HEK293 (cell line): Measurements from ENCODE around the gene ZNF536.

Experiments used
- CTCF ChIA-PET: fragments of 350-600 bp; formaldehyde crosslinking; extraction: SDS; loops from one replicate; lab custom pipeline; 2021; ENCODE audit warnings: antibody characterized with exemption; lab: Yijun Ruan, JAX
- POLR2A ChIA-PET: fragments of 300-600 bp; formaldehyde crosslinking; extraction: SDS; loops from one replicate; lab custom pipeline; 2020; ENCODE audit warnings: antibody characterized with exemption, inconsistent platforms; lab: Yijun Ruan, JAX
- H3K27ac ChIP-seq: fragments of 200-500 bp; sonication (Bioruptor generic); 2 replicates; pipeline ENCODE4 v1.5.1; 2014; ENCODE audit warnings: low read depth, low read length, control low read depth, inconsistent platforms; ENCODE audit errors: extremely low read depth
- H3K36me3 ChIP-seq, 2 experiments: fragments of 200-500 bp in 1 of 2; sonication (Bioruptor generic) in 1 of 2; 1 replicate in 1 of 2; 2 replicates in 1 of 2; pipeline ENCODE4 v1.5.1; 2014 to 2017; ENCODE audit warnings: inconsistent platforms in 2 of 2, low read length in 2 of 2; ENCODE audit not compliant: control insufficient read depth in 2 of 2, insufficient read depth in 1 of 2
- H3K4me1 ChIP-seq: fragments of 200-500 bp; sonication (Bioruptor generic); 2 replicates; pipeline ENCODE4 v1.5.1; 2014; ENCODE audit warnings: mild to moderate bottlenecking, low read length, inconsistent platforms; ENCODE audit not compliant: control insufficient read depth, insufficient read depth
- H3K4me3 ChIP-seq: 2 replicates; pipeline ENCODE4 v1.5.1; 2011; ENCODE audit warnings: low read depth, mild to moderate bottlenecking, control low read depth, low read length, moderate library complexity
- H3K9me3 ChIP-seq: fragments of 200-500 bp; sonication (Bioruptor generic); 2 replicates; pipeline ENCODE4 v1.5.1; 2014; ENCODE audit warnings: low read depth, low read length, inconsistent platforms; ENCODE audit not compliant: control insufficient read depth, insufficient read depth
- GFI1B ChIP-seq: fragments of 450-650 bp; formaldehyde crosslinking; IDR thresholded peaks from 2 replicates; pipeline ENCODE4 v1.5.1; 2016; ENCODE audit warnings: missing biosample characterization, missing genetic modification characterization
- KLF8 ChIP-seq: fragments of 450-650 bp; formaldehyde crosslinking; IDR thresholded peaks from 2 replicates; pipeline ENCODE4 v1.5.1; 2016; ENCODE audit warnings: missing biosample characterization, missing genetic modification characterization
- PRDM1 ChIP-seq: fragments of 450-650 bp; formaldehyde crosslinking; IDR thresholded peaks from 2 replicates; pipeline ENCODE4; 2016; ENCODE audit warnings: missing biosample characterization, missing genetic modification characterization
- REPIN1 ChIP-seq: fragments of 450-650 bp; formaldehyde crosslinking; IDR thresholded peaks from 2 replicates; pipeline ENCODE4 v1.5.1; 2017; ENCODE audit warnings: missing biosample characterization, missing genetic modification characterization, low read depth
- SCRT1 ChIP-seq: fragments of 450-650 bp; formaldehyde crosslinking; IDR thresholded peaks from 2 replicates; pipeline ENCODE4 v1.5.1; 2016; ENCODE audit warnings: missing biosample characterization, missing genetic modification characterization, borderline replicate concordance
- SCRT2 ChIP-seq: fragments of 450-650 bp; formaldehyde crosslinking; IDR thresholded peaks from 2 replicates; pipeline ENCODE4 v1.5.1; 2016; ENCODE audit warnings: missing biosample characterization, missing genetic modification characterization
- SETDB1 ChIP-seq: IDR thresholded peaks from one replicate; pipeline ENCODE4 v1.6.1; 2017; ENCODE audit warnings: mild to moderate bottlenecking, low read length, moderate library complexity, mixed read lengths; ENCODE audit not compliant: insufficient read length
- TRIM28 ChIP-seq: IDR thresholded peaks from 2 replicates; pipeline ENCODE4 v1.6.1; 2011; ENCODE audit warnings: low read length, control low read depth, borderline replicate concordance
- ZBTB1 ChIP-seq: fragments of 450-650 bp; formaldehyde crosslinking; IDR thresholded peaks from 2 replicates; pipeline ENCODE4 v1.5.1; 2016; ENCODE audit warnings: missing biosample characterization, missing genetic modification characterization
- ZBTB20 ChIP-seq: fragments of 450-650 bp; formaldehyde crosslinking; IDR thresholded peaks from 2 replicates; pipeline ENCODE4 v1.5.1; 2016; ENCODE audit warnings: missing biosample characterization, missing genetic modification characterization
- ZNF121 ChIP-seq: fragments of 450-650 bp; formaldehyde crosslinking; IDR thresholded peaks from 2 replicates; pipeline ENCODE4 v1.5.1; 2016; ENCODE audit warnings: missing biosample characterization, missing genetic modification characterization
- ZNF169 ChIP-seq: fragments of 450-650 bp; formaldehyde crosslinking; IDR thresholded peaks from 2 replicates; pipeline ENCODE4 v1.5.1; 2016; ENCODE audit warnings: missing biosample characterization, missing genetic modification characterization
- ZNF660 ChIP-seq: fragments of 450-650 bp; IDR thresholded peaks from 2 replicates; pipeline ENCODE4 v1.5.1; 2018; ENCODE audit warnings: missing biosample characterization, mild to moderate bottlenecking, missing genetic modification characterization
- ZNF670 ChIP-seq: fragments of 450-650 bp; formaldehyde crosslinking; IDR thresholded peaks from 2 replicates; pipeline ENCODE4 v1.5.1; 2016; ENCODE audit warnings: missing biosample characterization, missing genetic modification characterization, low read depth
- ZXDB ChIP-seq: fragments of 450-650 bp; formaldehyde crosslinking; IDR thresholded peaks from 2 replicates; pipeline ENCODE4 v1.5.1; 2016; ENCODE audit warnings: missing biosample characterization, missing genetic modification characterization
- TF ChIP-seq, protein P1 (sequence below): fragments of 450-650 bp; formaldehyde crosslinking; optimal IDR thresholded peaks from 2 replicates; pipeline ENCODE3; 2016; ENCODE audit warnings: missing biosample characterization, mild to moderate bottlenecking, missing genetic modification characterization
- TF ChIP-seq, protein P2 (sequence below): fragments of 450-650 bp; formaldehyde crosslinking; IDR thresholded peaks from 2 replicates; pipeline ENCODE4 v1.5.1; 2016; ENCODE audit warnings: missing biosample characterization, missing genetic modification characterization, low read depth
- TF ChIP-seq, protein P3 (sequence below): fragments of 450-650 bp; formaldehyde crosslinking; IDR thresholded peaks from 2 replicates; pipeline ENCODE4 v1.5.1; 2017; ENCODE audit warnings: missing biosample characterization, missing genetic modification characterization
- TF ChIP-seq, protein P4 (sequence below): fragments of 450-650 bp; formaldehyde crosslinking; IDR thresholded peaks from 2 replicates; pipeline ENCODE4 v1.5.1; 2016; ENCODE audit warnings: missing biosample characterization, missing genetic modification characterization, low read depth
- TF ChIP-seq, protein P5 (sequence below): fragments of 450-650 bp; formaldehyde crosslinking; IDR thresholded peaks from 2 replicates; pipeline ENCODE4 v1.5.1; 2016; ENCODE audit warnings: missing biosample characterization, missing genetic modification characterization

ZNF536 gene

DNA sequence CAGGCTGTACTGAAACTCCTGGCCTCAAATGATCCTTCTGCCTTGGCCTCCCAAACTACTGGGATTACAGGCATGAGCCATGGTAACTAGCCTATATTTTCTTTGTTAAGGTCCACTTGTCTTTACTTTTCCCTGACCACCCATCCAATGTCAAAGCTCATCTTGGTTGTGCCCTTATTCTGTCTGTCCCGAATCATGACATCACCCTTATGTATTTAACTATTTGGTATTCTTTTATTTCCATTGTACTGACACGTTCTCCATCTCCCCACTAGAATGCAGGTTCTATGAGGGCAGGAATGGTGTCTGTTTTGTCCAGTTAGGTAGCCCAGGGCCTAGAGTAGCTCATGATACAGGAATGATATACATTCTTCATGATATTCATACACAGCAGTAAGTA lies 104.8 kb downstream of the ZNF536 start:
- TF ChIP-seq, protein P1, sequence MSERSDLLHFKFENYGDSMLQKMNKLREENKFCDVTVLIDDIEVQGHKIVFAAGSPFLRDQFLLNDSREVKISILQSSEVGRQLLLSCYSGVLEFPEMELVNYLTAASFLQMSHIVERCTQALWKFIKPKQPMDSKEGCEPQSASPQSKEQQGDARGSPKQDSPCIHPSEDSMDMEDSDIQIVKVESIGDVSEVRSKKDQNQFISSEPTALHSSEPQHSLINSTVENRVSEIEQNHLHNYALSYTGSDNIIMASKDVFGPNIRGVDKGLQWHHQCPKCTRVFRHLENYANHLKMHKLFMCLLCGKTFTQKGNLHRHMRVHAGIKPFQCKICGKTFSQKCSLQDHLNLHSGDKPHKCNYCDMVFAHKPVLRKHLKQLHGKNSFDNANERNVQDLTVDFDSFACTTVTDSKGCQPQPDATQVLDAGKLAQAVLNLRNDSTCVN (tag by site-specific recombination) = no peak
- TF ChIP-seq, protein P2, sequence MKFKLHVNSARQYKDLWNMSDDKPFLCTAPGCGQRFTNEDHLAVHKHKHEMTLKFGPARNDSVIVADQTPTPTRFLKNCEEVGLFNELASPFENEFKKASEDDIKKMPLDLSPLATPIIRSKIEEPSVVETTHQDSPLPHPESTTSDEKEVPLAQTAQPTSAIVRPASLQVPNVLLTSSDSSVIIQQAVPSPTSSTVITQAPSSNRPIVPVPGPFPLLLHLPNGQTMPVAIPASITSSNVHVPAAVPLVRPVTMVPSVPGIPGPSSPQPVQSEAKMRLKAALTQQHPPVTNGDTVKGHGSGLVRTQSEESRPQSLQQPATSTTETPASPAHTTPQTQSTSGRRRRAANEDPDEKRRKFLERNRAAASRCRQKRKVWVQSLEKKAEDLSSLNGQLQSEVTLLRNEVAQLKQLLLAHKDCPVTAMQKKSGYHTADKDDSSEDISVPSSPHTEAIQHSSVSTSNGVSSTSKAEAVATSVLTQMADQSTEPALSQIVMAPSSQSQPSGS (tag by site-specific recombination) = peak; percentile 83
- TF ChIP-seq ZNF121 = peak; percentile 89
- Histone ChIP-seq H3K4me3 (no peak overlapping the region), H3K4me1 (peaks cover 10% of the 10 kb centered on the region), H3K9me3 (peaks cover 7% of the 10 kb centered on the region), H3K27ac (0 out of 2 replicates have a peak overlapping the region, but pooled peaks have one; percentile 9), H3K36me3 (peaks cover 0 to 6% of the 10 kb centered on the region in 2 experiments; a peak in 2 of 3 replicates)
- CTCF ChIA-PET = interaction anchor here (0.9 to 1.0 kb wide), 2 partner anchors 8 to 71 kb away, joined by 3 read pairs; no protein-coding TSS in a partner anchor
- POLR2A ChIA-PET = no interaction called here

DNA sequence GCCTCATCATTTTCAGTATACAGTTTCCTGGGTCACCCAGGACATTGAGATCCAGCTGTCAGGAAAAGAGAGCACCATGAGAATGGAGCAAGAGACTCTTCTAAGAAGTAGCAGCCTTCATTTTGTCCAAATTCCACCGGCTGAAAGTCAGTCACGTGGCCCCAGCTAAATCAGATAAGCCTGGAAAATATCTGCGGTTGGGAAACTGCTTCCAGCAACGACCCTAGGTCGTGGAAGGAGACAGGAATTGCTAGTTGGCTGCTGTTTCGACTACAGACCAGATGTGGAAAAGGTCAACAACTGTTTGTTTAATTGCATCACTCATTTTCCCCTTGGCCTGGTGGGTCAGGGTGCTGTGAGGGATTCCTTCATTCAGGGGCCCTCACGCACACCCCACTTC lies 107.0 kb downstream of the ZNF536 start:
- Histone ChIP-seq H3K36me3 (peaks cover 0 to 3% of the 10 kb centered on the region in 2 experiments; a peak in 1 of 3 replicates), H3K4me3 (no peak overlapping the region), H3K9me3 (peaks cover 3% of the 10 kb centered on the region; the same call in 1 of the 2 replicates), H3K4me1 (peaks cover 10% of the 10 kb centered on the region), H3K27ac (no peak overlapping the region)
- POLR2A ChIA-PET = no interaction called here
- TF ChIP-seq, protein P3, sequence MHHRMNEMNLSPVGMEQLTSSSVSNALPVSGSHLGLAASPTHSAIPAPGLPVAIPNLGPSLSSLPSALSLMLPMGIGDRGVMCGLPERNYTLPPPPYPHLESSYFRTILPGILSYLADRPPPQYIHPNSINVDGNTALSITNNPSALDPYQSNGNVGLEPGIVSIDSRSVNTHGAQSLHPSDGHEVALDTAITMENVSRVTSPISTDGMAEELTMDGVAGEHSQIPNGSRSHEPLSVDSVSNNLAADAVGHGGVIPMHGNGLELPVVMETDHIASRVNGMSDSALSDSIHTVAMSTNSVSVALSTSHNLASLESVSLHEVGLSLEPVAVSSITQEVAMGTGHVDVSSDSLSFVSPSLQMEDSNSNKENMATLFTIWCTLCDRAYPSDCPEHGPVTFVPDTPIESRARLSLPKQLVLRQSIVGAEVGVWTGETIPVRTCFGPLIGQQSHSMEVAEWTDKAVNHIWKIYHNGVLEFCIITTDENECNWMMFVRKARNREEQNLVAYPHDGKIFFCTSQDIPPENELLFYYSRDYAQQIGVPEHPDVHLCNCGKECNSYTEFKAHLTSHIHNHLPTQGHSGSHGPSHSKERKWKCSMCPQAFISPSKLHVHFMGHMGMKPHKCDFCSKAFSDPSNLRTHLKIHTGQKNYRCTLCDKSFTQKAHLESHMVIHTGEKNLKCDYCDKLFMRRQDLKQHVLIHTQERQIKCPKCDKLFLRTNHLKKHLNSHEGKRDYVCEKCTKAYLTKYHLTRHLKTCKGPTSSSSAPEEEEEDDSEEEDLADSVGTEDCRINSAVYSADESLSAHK (tag by site-specific recombination) = no peak
- peak; percentile 71; the same call in 1 of the 2 replicates for TF ChIP-seq ZBTB20 (tag by site-specific recombination)
- TF ChIP-seq ZBTB1 (tag by site-specific recombination) = no peak
- CTCF ChIA-PET = interaction anchor here (0.7 to 1.9 kb wide), 3 partner anchors 14 to 170 kb away, joined by 3 to 7 read pairs (median 4); no protein-coding TSS in a partner anchor

DNA sequence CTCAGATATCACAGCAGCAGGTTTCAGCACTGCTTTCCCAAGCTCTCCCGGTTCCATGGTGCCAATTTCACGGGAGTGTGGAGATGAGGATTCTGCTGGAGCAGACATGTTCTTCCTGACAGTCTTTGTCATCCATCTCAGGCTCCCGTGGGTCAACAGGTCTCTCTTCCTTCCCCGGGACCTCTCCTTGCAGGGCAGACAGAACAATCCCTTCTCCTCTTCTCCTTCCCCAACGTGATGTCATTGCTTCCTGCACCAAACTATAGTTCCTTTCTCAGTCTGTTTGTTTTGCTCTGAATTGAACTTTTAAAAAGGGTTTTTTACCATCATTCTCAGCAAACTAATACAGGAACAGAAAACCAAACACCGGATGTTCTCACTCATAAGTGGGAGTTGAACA lies 107.9 kb downstream of the ZNF536 start:
- Histone ChIP-seq H3K9me3 (peaks cover 3% of the 10 kb centered on the region; the same call in 1 of the 2 replicates), H3K36me3 (peaks cover 0 to 3% of the 10 kb centered on the region in 2 experiments; a peak in 1 of 3 replicates), H3K4me3 (no peak overlapping the region), H3K27ac (no peak overlapping the region), H3K4me1 (peaks cover 10% of the 10 kb centered on the region)
- POLR2A ChIA-PET = no interaction called here
- CTCF ChIA-PET = no interaction called here
- no peak for TF ChIP-seq ZNF660 (tag by site-specific recombination)
- no peak for TF ChIP-seq ZXDB (tag by site-specific recombination)
- TF ChIP-seq, protein P4, sequence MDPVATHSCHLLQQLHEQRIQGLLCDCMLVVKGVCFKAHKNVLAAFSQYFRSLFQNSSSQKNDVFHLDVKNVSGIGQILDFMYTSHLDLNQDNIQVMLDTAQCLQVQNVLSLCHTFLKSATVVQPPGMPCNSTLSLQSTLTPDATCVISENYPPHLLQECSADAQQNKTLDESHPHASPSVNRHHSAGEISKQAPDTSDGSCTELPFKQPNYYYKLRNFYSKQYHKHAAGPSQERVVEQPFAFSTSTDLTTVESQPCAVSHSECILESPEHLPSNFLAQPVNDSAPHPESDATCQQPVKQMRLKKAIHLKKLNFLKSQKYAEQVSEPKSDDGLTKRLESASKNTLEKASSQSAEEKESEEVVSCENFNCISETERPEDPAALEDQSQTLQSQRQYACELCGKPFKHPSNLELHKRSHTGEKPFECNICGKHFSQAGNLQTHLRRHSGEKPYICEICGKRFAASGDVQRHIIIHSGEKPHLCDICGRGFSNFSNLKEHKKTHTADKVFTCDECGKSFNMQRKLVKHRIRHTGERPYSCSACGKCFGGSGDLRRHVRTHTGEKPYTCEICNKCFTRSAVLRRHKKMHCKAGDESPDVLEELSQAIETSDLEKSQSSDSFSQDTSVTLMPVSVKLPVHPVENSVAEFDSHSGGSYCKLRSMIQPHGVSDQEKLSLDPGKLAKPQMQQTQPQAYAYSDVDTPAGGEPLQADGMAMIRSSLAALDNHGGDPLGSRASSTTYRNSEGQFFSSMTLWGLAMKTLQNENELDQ (tag by site-specific recombination) = no peak
- TF ChIP-seq PRDM1 (tag by site-specific recombination) = 0 out of 2 replicates have a peak, but pooled peaks have one; percentile 5
- no peak for TF ChIP-seq TRIM28
- TF ChIP-seq GFI1B (tag by site-specific recombination) = no peak
- TF ChIP-seq, protein P5, sequence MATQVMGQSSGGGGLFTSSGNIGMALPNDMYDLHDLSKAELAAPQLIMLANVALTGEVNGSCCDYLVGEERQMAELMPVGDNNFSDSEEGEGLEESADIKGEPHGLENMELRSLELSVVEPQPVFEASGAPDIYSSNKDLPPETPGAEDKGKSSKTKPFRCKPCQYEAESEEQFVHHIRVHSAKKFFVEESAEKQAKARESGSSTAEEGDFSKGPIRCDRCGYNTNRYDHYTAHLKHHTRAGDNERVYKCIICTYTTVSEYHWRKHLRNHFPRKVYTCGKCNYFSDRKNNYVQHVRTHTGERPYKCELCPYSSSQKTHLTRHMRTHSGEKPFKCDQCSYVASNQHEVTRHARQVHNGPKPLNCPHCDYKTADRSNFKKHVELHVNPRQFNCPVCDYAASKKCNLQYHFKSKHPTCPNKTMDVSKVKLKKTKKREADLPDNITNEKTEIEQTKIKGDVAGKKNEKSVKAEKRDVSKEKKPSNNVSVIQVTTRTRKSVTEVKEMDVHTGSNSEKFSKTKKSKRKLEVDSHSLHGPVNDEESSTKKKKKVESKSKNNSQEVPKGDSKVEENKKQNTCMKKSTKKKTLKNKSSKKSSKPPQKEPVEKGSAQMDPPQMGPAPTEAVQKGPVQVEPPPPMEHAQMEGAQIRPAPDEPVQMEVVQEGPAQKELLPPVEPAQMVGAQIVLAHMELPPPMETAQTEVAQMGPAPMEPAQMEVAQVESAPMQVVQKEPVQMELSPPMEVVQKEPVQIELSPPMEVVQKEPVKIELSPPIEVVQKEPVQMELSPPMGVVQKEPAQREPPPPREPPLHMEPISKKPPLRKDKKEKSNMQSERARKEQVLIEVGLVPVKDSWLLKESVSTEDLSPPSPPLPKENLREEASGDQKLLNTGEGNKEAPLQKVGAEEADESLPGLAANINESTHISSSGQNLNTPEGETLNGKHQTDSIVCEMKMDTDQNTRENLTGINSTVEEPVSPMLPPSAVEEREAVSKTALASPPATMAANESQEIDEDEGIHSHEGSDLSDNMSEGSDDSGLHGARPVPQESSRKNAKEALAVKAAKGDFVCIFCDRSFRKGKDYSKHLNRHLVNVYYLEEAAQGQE (tag by site-specific recombination) = no peak
- TF ChIP-seq SCRT2 (tag by site-specific recombination) = peak; percentile 64
- no peak for TF ChIP-seq REPIN1 (tag by site-specific recombination)
- no peak for TF ChIP-seq ZNF169 (tag by site-specific recombination)
- no peak for TF ChIP-seq KLF8 (tag by site-specific recombination)
- TF ChIP-seq SETDB1 = no peak
- TF ChIP-seq SCRT1 = 0 out of 2 replicates have a peak, but pooled peaks have one; percentile 41
- no peak for TF ChIP-seq ZNF670 (tag by site-specific recombination)
